PC-3 (cell line): ENCODE results near the gene TMEM132D. TPM values are rescaled to one million over a fixed set of nuclear protein-coding genes. Genes with fewer than 3 reads are reported as not detected.

ENCODE experiments used
- ATAC-seq: fragments of 200-7000 bp; cut with Tn5 transposase; 2 replicates; pipeline ENCODE4 v1.9.1; 2020; ENCODE audit warnings: mild to moderate bottlenecking, moderate library complexity
- BruUV-seq: library from RNA; stranded (reverse); fragments of 400-500 nt; replicated peaks from 2 replicates; lab custom pipeline; 2021; lab: Mats Ljungman, UMichigan
- CTCF ChIA-PET: fragments of 300-600 bp; sonication (Branson Sonifier 250); formaldehyde crosslinking; loops from one replicate; lab custom pipeline; 2022; ENCODE audit warnings: antibody characterized with exemption; lab: Charles Lee
- POLR2A ChIA-PET: fragments of 300-600 bp; sonication (Branson Sonifier 250); formaldehyde crosslinking; loops from one replicate; lab custom pipeline; 2022; ENCODE audit warnings: antibody characterized with exemption; ENCODE audit not compliant: unreplicated experiment; lab: Charles Lee
- DNase-seq: peaks from one replicate; pipeline ENCODE4 v3.0.0-alpha.2; 2015
- H2AFZ ChIP-seq: fragments of 300-600 bp; sonication (generic); 2 replicates; pipeline ENCODE4 v1.6.0; 2016; ENCODE audit warnings: antibody characterized with exemption, low read length
- H3F3A ChIP-seq: fragments of 300-600 bp; sonication (generic); one replicate; pipeline ENCODE4 v1.6.0; 2017; ENCODE audit warnings: antibody characterized with exemption, low read length, control low read depth, mild to moderate bottlenecking; ENCODE audit not compliant: unreplicated experiment
- H3K27ac ChIP-seq: fragments of 300-600 bp; sonication (generic); 2 replicates; pipeline ENCODE4 v1.5.1; 2016; ENCODE audit warnings: mild to moderate bottlenecking, low read length
- H3K27me3 ChIP-seq: fragments of 300-600 bp; sonication (generic); 2 replicates; pipeline ENCODE4 v1.6.1; 2016; ENCODE audit warnings: low read length, mixed read lengths
- H3K36me3 ChIP-seq: fragments of 300-600 bp; sonication (generic); 2 replicates; pipeline ENCODE4 v1.6.1; 2016; ENCODE audit warnings: low read depth, mixed run types, low read length, mixed read lengths
- H3K4me1 ChIP-seq: fragments of 300-600 bp; sonication (generic); 2 replicates; pipeline ENCODE4 v1.5.1; 2016; ENCODE audit warnings: low read length; ENCODE audit not compliant: insufficient read depth
- H3K4me2 ChIP-seq: fragments of 300-600 bp; sonication (generic); 2 replicates; pipeline ENCODE4 v1.6.0; 2016; ENCODE audit warnings: low read length
- H3K4me3 ChIP-seq: fragments of 300-600 bp; sonication (generic); 2 replicates; pipeline ENCODE4 v1.5.1; 2016; ENCODE audit warnings: mild to moderate bottlenecking, low read length, mixed read lengths
- H3K79me2 ChIP-seq: fragments of 300-600 bp; sonication (generic); 2 replicates; pipeline ENCODE4 v1.6.1; 2017; ENCODE audit warnings: low read length, mixed read lengths
- H3K9ac ChIP-seq: fragments of 300-600 bp; sonication (generic); 2 replicates; pipeline ENCODE4 v1.6.0; 2016; ENCODE audit warnings: mild to moderate bottlenecking, low read length
- H3K9me2 ChIP-seq: fragments of 300-600 bp; sonication (generic); replicated peaks from 2 replicates; pipeline ENCODE4 v1.6.1; 2016; ENCODE audit warnings: mixed run types, low read length, mixed read lengths
- H3K9me3 ChIP-seq: fragments of 300-600 bp; sonication (generic); 2 replicates; pipeline ENCODE4 v1.6.1; 2016; ENCODE audit warnings: low read length, mixed read lengths
- H4K20me1 ChIP-seq: fragments of 300-600 bp; sonication (generic); 2 replicates; pipeline ENCODE4 v1.6.1; 2016; ENCODE audit warnings: low read length, mixed read lengths
- CTCF ChIP-seq: fragments of 300-600 bp; sonication (generic); conservative IDR thresholded peaks from 2 replicates; pipeline ENCODE4 v1.5.1; 2017; ENCODE audit warnings: antibody characterized with exemption, low read depth, mild to moderate bottlenecking, low read length
- EZH2 ChIP-seq: fragments of 300-600 bp; sonication (generic); IDR thresholded peaks from one replicate; pipeline ENCODE4 v1.6.1; 2017; ENCODE audit warnings: antibody characterized with exemption, mild to moderate bottlenecking, low read length; ENCODE audit not compliant: unreplicated experiment
- EZH2phosphoT487 ChIP-seq: fragments of 300-600 bp; sonication (generic); IDR thresholded peaks from 2 replicates; pipeline ENCODE4 v1.6.1; 2018; ENCODE audit warnings: mild to moderate bottlenecking, antibody characterized with exemption, low read length, borderline replicate concordance
- intact Hi-C: fragments of 100-400 bp; cut with micrococcal nuclease; formaldehyde crosslinking; loops from 2 replicates; pipeline ENCODE4 v1.9.0; 2023
- total RNA-seq: library from RNA; depleted of rRNA; stranded (reverse); fragments of >200 nt; gene quantifications from 2 replicates; pipeline ENCODE4 v1.2.3, GENCODE V29; 2014

TMEM132D gene
- total RNA-seq, 1 experiment from 2014 or later: not detected

- no peak overlapping the region for H3K27ac ChIP-seq
- H3K4me1 ChIP-seq: no peaks in the 10 kb centered on the region
- ChIA-PET POLR2A (no interaction called here), CTCF (no interaction called here)
- H3F3A ChIP-seq: no peaks in the 10 kb centered on the region
- no peaks in the 10 kb centered on the region for H4K20me1 ChIP-seq
- no peak overlapping the region for H3K4me2 ChIP-seq
- peaks cover 46% of the 10 kb centered on the region for H3K27me3 ChIP-seq
- H2AFZ ChIP-seq: no peak overlapping the region
- no peaks in the 10 kb centered on the region for H3K79me2 ChIP-seq
- H3K9me2 ChIP-seq: no peaks in the 10 kb centered on the region
- no peak for DNase-seq
- H3K9ac ChIP-seq: no peak overlapping the region
- H3K4me3 ChIP-seq: no peak overlapping the region
- ATAC-seq: no peak
- BruUV-seq: no TSS peak
- intact Hi-C loops: no loop called here
- H3K9me3 ChIP-seq: 0 out of 2 replicates have a peak, but pooled peaks cover 4% of the 10 kb centered on the region
- no peaks in the 10 kb centered on the region for H3K36me3 ChIP-seq
- TF ChIP-seq EZH2: no peak
Measured at GRCh38 chr12:129807136-129807535, 96.7 kb downstream of the TMEM132D start.

- Histone ChIP-seq H3K9ac (no peak overlapping the region), H3K27me3 (peaks cover 52% of the 10 kb centered on the region), H3K27ac (no peak overlapping the region), H3K4me2 (no peak overlapping the region), H3K36me3 (no peaks in the 10 kb centered on the region), H4K20me1 (no peaks in the 10 kb centered on the region), H3K79me2 (no peaks in the 10 kb centered on the region), H3K9me3 (no peaks in the 10 kb centered on the region), H3K9me2 (no peaks in the 10 kb centered on the region), H3K4me3 (no peak overlapping the region), H2AFZ (no peak overlapping the region), H3K4me1 (no peaks in the 10 kb centered on the region), H3F3A (no peaks in the 10 kb centered on the region)
- ChIA-PET CTCF (no interaction called here), POLR2A (no interaction called here)
- no peak for DNase-seq
- TF ChIP-seq EZH2 (no peak), CTCF (no peak), EZH2phosphoT487 (no peak)
- no peak for ATAC-seq
- no TSS peak for BruUV-seq
- intact Hi-C loops: no loop called here
Measured at GRCh38 chr12:129791396-129791795, 112.4 kb downstream of the TMEM132D start.

GRCh38 chr12:129790930-129791329 is 112.9 kb downstream of the TMEM132D start:
- intact Hi-C loops: no loop called here
- H3K79me2 ChIP-seq: no peaks in the 10 kb centered on the region
- no peaks in the 10 kb centered on the region for H3K9me3 ChIP-seq
- no TSS peak for BruUV-seq
- no peak overlapping the region for H2AFZ ChIP-seq
- H3K4me3 ChIP-seq: no peak overlapping the region
- TF ChIP-seq EZH2phosphoT487 (no peak), EZH2 (no peak), CTCF (no peak)
- H3K36me3 ChIP-seq: no peaks in the 10 kb centered on the region
- no peaks in the 10 kb centered on the region for H3K4me1 ChIP-seq
- H3K4me2 ChIP-seq: no peak overlapping the region
- no peaks in the 10 kb centered on the region for H3F3A ChIP-seq
- H3K9me2 ChIP-seq: no peaks in the 10 kb centered on the region
- H3K27me3 ChIP-seq: peaks cover 52% of the 10 kb centered on the region
- no peak overlapping the region for H3K27ac ChIP-seq
- ChIA-PET POLR2A (no interaction called here), CTCF (no interaction called here)
- H4K20me1 ChIP-seq: no peaks in the 10 kb centered on the region
- DNase-seq (no peak), ATAC-seq (no peak)
- no peak overlapping the region for H3K9ac ChIP-seq
